NCI-H446 (cell line): ENCODE data around the gene CTDSPL2.
"Not testable (repeated sequence)": the region's sequence is repeated elsewhere in the genome, so short reads cannot be mapped to it uniquely, and the experiment has no call there.

Experiments used
- DNase-seq, 2 experiments: peaks; one replicate each; lab custom pipeline; 2025; lab: John Stamatoyannopoulos, UW

The CTDSPL2 gene

GRCh38 chr15:44541282-44541958 is 114.0 kb downstream of the CTDSPL2 start:
- no peak for DNase-seq

GRCh38 chr15:44542596-44542995 is 115.2 kb downstream of the CTDSPL2 start:
- no peak for DNase-seq

GRCh38 chr15:44544745-44545144 is 117.3 kb downstream of the CTDSPL2 start:
- DNase-seq = not testable (repeated sequence)

GRCh38 chr15:44545913-44546802 is 118.7 kb downstream of the CTDSPL2 start:
- no peak for DNase-seq

GRCh38 chr15:44549152-44549551 is 121.7 kb downstream of the CTDSPL2 start:
- DNase-seq = not testable (repeated sequence)

GRCh38 chr15:44550256-44550655 is 122.8 kb downstream of the CTDSPL2 start:
- no peak for DNase-seq

GRCh38 chr15:44550734-44551133 is 123.3 kb downstream of the CTDSPL2 start:
- DNase-seq = no peak

- no peak for DNase-seq
Observed at GRCh38 chr15:44554934-44555723, 127.7 kb downstream of the CTDSPL2 start.

GRCh38 chr15:44560926-44561325 is 133.5 kb downstream of the CTDSPL2 start:
- not testable (repeated sequence) for DNase-seq

- no peak for DNase-seq
Observed at GRCh38 chr15:44565387-44566154, 138.1 kb downstream of the CTDSPL2 start.

- DNase-seq = no peak
Observed at GRCh38 chr15:44566155-44566540, 138.7 kb downstream of the CTDSPL2 start.

GRCh38 chr15:44568338-44568737 is 140.9 kb downstream of the CTDSPL2 start:
- no peak for DNase-seq

GRCh38 chr15:44569316-44569715 is 141.9 kb downstream of the CTDSPL2 start:
- no peak for DNase-seq

GRCh38 chr15:44570361-44570760 is 142.9 kb downstream of the CTDSPL2 start:
- DNase-seq = no peak

GRCh38 chr15:44573386-44573785 is 146.0 kb downstream of the CTDSPL2 start:
- DNase-seq = no peak

GRCh38 chr15:44574734-44575133 is 147.3 kb downstream of the CTDSPL2 start:
- DNase-seq = no peak
